Measurements from ENCODE around the gene ASB16.

Gene ASB16

GRCh38 chr17:44171931-44172455 is 1.5 kb downstream of the ASB16 start:
- Histone ChIP-seq H3K27me3 (ENCODE audit: insufficient read depth, insufficient read length) (no peaks in the 10 kb centered on the region), H3K4me1 (ENCODE audit: insufficient read depth, insufficient read length) (peaks cover 23% of the 10 kb centered on the region), H3K36me3 (ENCODE audit: insufficient read depth, insufficient read length, low read length) (peaks cover 19% of the 10 kb centered on the region), H3K9me3 (ENCODE audit: insufficient read depth, low read length) (no peaks in the 10 kb centered on the region), H3K4me3 (ENCODE audit: insufficient read length, low read depth) (no peak overlapping the region), H3K9ac (ENCODE audit: insufficient read length, low read depth) (peak overlapping the region; percentile 59)
- TF ChIP-seq SUZ12 (IDR thresholded peaks at IDR 0.05; ENCODE audit: extremely low read depth, insufficient read depth, insufficient read length), result no peak
- TF ChIP-seq YY1 (IDR thresholded peaks at IDR 0.05; ENCODE audit: insufficient read depth, insufficient read length), result no peak
- TF ChIP-seq ZNF274 (IDR thresholded peaks at IDR 0.05; ENCODE audit: low read depth, low read length), result no peak
- no peak for DNase-seq (ENCODE audit: low read depth, low spot score)

- no peak for TF ChIP-seq SUZ12 (IDR thresholded peaks at IDR 0.05; ENCODE audit: extremely low read depth, insufficient read depth, insufficient read length)
- no peak for TF ChIP-seq YY1 (IDR thresholded peaks at IDR 0.05; ENCODE audit: insufficient read depth, insufficient read length)
- no peak for TF ChIP-seq ZNF274 (IDR thresholded peaks at IDR 0.05; ENCODE audit: low read depth, low read length)
These were observed 3.9 kb downstream of the ASB16 start for GRCh38 chr17:44174427-44174826.

GRCh38 chr17:44176257-44176656 is 5.8 kb downstream of the ASB16 start:
- H3K9me3 ChIP-seq (ENCODE audit: insufficient read depth, low read length), result no peaks in the 10 kb centered on the region
- no peaks in the 10 kb centered on the region for H3K27me3 ChIP-seq (ENCODE audit: insufficient read depth, insufficient read length)
- H3K4me1 ChIP-seq (ENCODE audit: insufficient read depth, insufficient read length), result peaks cover 12% of the 10 kb centered on the region
- no peak overlapping the region for H3K9ac ChIP-seq (ENCODE audit: insufficient read length, low read depth)
- peaks cover 39% of the 10 kb centered on the region for H3K36me3 ChIP-seq (ENCODE audit: insufficient read depth, insufficient read length, low read length)
- H3K4me3 ChIP-seq (ENCODE audit: insufficient read length, low read depth), result no peak overlapping the region
- no peak for DNase-seq (ENCODE audit: low read depth, low spot score)
- no peak for TF ChIP-seq ZNF274 (IDR thresholded peaks at IDR 0.05; ENCODE audit: low read depth, low read length)
- no peak for TF ChIP-seq SUZ12 (IDR thresholded peaks at IDR 0.05; ENCODE audit: extremely low read depth, insufficient read depth, insufficient read length)
- TF ChIP-seq YY1 (IDR thresholded peaks at IDR 0.05; ENCODE audit: insufficient read depth, insufficient read length), result no peak

More at GRCh38 chr17:44174427-44174826, 3.9 kb downstream of the ASB16 start:
- no peaks in the 10 kb centered on the region for H3K9me3 ChIP-seq (ENCODE audit: insufficient read depth, low read length)
- no peaks in the 10 kb centered on the region for H3K27me3 ChIP-seq (ENCODE audit: insufficient read depth, insufficient read length)
- H3K36me3 ChIP-seq (ENCODE audit: insufficient read depth, insufficient read length, low read length), result peaks cover 39% of the 10 kb centered on the region
- no peak overlapping the region for H3K4me3 ChIP-seq (ENCODE audit: insufficient read length, low read depth)
- H3K9ac ChIP-seq (ENCODE audit: insufficient read length, low read depth), result no peak overlapping the region
- H3K4me1 ChIP-seq (ENCODE audit: insufficient read depth, insufficient read length), result peaks cover 24% of the 10 kb centered on the region
- DNase-seq (ENCODE audit: low read depth, low spot score), result no peak

GRCh38 chr17:44176671-44177501 is 6.4 kb downstream of the ASB16 start:
- DNase-seq (ENCODE audit: low read depth, low spot score), result no peak
- Histone ChIP-seq H3K36me3 (ENCODE audit: insufficient read depth, insufficient read length, low read length) (peaks cover 44% of the 10 kb centered on the region), H3K27me3 (ENCODE audit: insufficient read depth, insufficient read length) (no peaks in the 10 kb centered on the region), H3K4me1 (ENCODE audit: insufficient read depth, insufficient read length) (peaks cover 7% of the 10 kb centered on the region), H3K4me3 (ENCODE audit: insufficient read length, low read depth) (no peak overlapping the region), H3K9me3 (ENCODE audit: insufficient read depth, low read length) (peaks cover 5% of the 10 kb centered on the region), H3K9ac (ENCODE audit: insufficient read length, low read depth) (no peak overlapping the region)
- no peak for TF ChIP-seq SUZ12 (IDR thresholded peaks at IDR 0.05; ENCODE audit: extremely low read depth, insufficient read depth, insufficient read length)
- TF ChIP-seq YY1 (IDR thresholded peaks at IDR 0.05; ENCODE audit: insufficient read depth, insufficient read length), result no peak
- TF ChIP-seq ZNF274 (IDR thresholded peaks at IDR 0.05; ENCODE audit: low read depth, low read length), result no peak

GRCh38 chr17:44177640-44178039 is 7.1 kb downstream of the ASB16 start:
- Histone ChIP-seq H3K9ac (ENCODE audit: insufficient read length, low read depth) (no peak overlapping the region), H3K36me3 (ENCODE audit: insufficient read depth, insufficient read length, low read length) (peaks cover 51% of the 10 kb centered on the region), H3K4me1 (ENCODE audit: insufficient read depth, insufficient read length) (peaks cover 3% of the 10 kb centered on the region), H3K4me3 (ENCODE audit: insufficient read length, low read depth) (no peak overlapping the region), H3K9me3 (ENCODE audit: insufficient read depth, low read length) (peaks cover 12% of the 10 kb centered on the region), H3K27me3 (ENCODE audit: insufficient read depth, insufficient read length) (no peaks in the 10 kb centered on the region)
- TF ChIP-seq SUZ12 (IDR thresholded peaks at IDR 0.05; ENCODE audit: extremely low read depth, insufficient read depth, insufficient read length) (no peak), YY1 (IDR thresholded peaks at IDR 0.05; ENCODE audit: insufficient read depth, insufficient read length) (no peak), ZNF274 (IDR thresholded peaks at IDR 0.05; ENCODE audit: low read depth, low read length) (no peak)
- DNase-seq (ENCODE audit: low read depth, low spot score), result no peak

GRCh38 chr17:44178133-44178532 is 7.6 kb downstream of the ASB16 start:
- no peak for TF ChIP-seq ZNF274 (IDR thresholded peaks at IDR 0.05; ENCODE audit: low read depth, low read length)
- TF ChIP-seq SUZ12 (IDR thresholded peaks at IDR 0.05; ENCODE audit: extremely low read depth, insufficient read depth, insufficient read length), result no peak
- H3K4me1 ChIP-seq (ENCODE audit: insufficient read depth, insufficient read length), result peaks cover 3% of the 10 kb centered on the region
- peaks cover 17% of the 10 kb centered on the region for H3K9me3 ChIP-seq (ENCODE audit: insufficient read depth, low read length)
- no peak for DNase-seq (ENCODE audit: low read depth, low spot score)
- peaks cover 56% of the 10 kb centered on the region for H3K36me3 ChIP-seq (ENCODE audit: insufficient read depth, insufficient read length, low read length)
- H3K9ac ChIP-seq (ENCODE audit: insufficient read length, low read depth), result no peak overlapping the region
- no peaks in the 10 kb centered on the region for H3K27me3 ChIP-seq (ENCODE audit: insufficient read depth, insufficient read length)
- no peak overlapping the region for H3K4me3 ChIP-seq (ENCODE audit: insufficient read length, low read depth)

- Histone ChIP-seq H3K4me1 (ENCODE audit: insufficient read depth, insufficient read length) (peaks cover 5% of the 10 kb centered on the region), H3K9me3 (ENCODE audit: insufficient read depth, low read length) (peaks cover 19% of the 10 kb centered on the region), H3K9ac (ENCODE audit: insufficient read length, low read depth) (no peak overlapping the region), H3K36me3 (ENCODE audit: insufficient read depth, insufficient read length, low read length) (peaks cover 46% of the 10 kb centered on the region), H3K4me3 (ENCODE audit: insufficient read length, low read depth) (no peak overlapping the region), H3K27me3 (ENCODE audit: insufficient read depth, insufficient read length) (no peaks in the 10 kb centered on the region)
- no peak for TF ChIP-seq ZNF274 (IDR thresholded peaks at IDR 0.05; ENCODE audit: low read depth, low read length)
- no peak for DNase-seq (ENCODE audit: low read depth, low spot score)
These were observed 12.5 kb downstream of the ASB16 start for GRCh38 chr17:44183024-44183423.

All from NT2/D1 (cell line).